ENCODE data around the gene FHOD3.

FHOD3 gene

DNA sequence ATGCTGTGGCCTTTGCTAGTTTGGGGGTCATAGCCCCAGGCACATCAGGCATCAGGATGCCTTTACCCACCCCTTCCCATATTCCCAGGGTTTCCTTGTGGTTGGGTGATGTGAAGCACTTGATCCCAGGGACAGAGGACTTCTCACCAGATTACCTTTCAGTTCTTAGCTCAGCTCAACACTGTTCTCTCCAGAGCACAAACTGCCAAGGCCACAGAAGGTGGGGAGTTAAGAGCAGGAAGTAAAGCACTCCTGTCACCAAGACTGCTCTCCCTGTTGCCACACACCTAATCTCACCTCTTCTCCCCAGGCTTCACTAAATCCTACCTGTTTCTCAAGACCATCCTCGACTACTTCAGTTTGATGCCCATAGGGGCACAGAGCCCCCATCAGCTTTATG lies 25.9 kb downstream of the FHOD3 start:
- DNase-seq, result no peak

DNA sequence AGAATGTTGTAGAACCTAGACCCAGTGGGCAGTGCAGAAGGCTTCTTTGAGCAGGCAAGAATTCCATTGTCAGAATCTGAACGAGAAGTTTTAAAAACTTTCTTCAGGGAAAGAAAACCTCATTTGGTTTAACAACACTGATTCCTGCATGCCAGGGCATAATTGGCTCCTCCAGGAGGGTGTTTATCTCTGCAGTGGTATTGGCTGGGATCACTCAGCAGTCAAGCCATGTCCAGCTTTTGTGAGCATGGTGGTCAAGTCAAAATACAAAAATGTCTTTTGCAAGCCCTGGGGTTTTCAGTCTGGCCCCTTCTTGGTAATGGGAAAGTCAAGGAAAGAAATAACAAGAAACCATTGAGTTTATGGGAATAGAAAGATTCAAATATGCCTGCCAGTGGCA lies 28.3 kb downstream of the FHOD3 start:
- no peak for DNase-seq

DNA sequence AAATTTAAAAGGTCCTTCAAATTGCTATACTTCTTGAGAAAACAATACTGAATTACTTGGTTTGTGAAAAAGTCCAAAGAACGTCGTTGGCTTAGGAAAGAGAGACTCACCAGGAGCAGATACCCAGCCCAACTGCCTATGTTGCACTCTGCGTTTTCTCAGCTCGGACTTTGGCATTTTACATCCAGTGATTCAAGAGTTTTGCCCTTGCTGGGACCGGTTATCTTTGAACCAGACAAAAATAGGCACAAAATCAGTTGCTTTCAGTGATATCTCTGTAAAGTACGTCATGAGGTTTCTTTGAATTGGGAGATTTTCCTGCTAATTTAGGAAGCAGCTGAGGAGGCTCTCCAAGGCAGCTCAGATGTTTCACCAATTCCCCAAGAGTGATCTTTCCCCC lies 29.3 kb downstream of the FHOD3 start:
- no peak for DNase-seq

DNA sequence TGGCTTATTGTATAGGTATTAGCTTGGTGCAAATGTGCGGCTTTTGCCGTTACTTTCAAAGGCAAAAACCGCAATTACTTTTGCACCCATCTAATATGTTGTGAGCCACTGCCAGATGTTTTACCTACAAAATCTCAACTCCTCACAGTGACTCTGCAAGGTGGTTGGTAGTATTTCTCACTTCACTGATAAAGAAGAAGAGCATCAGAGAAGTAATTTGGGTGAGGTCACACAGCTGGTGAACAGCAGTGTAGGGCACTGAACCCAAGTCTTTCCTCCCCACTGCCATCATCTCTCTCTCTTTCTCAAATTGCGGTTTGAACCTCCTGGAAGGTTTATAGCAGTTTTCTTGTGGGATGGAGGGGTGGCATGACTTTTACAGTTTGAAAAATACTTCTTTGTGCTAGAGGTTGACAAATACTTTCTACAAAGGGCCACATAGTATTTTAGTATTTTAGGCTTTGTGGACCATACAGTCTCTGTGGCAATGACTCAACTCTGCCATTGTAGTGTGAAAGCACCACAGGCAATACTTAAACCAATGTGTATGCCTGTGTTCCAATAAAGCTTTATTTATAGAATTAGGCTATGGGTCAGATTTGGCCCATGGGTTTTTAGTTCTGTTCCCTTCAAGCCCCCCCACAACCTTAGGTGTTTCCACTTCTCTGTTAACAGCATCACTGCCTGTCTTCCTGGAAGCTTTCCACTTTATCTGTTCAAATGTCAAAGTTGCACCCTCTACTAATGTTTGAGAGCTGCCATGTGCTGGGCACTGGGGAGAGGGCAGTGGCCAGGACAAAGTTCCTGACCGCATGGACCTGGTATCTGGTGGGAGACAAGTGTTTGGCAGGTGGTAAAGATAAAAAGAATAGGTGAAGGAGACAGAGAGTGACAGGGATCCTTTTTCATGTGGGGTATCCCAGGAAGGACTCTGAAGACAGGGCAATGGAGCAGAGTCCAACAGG lies 30.1 kb downstream of the FHOD3 start:
- no peak for DNase-seq

DNA sequence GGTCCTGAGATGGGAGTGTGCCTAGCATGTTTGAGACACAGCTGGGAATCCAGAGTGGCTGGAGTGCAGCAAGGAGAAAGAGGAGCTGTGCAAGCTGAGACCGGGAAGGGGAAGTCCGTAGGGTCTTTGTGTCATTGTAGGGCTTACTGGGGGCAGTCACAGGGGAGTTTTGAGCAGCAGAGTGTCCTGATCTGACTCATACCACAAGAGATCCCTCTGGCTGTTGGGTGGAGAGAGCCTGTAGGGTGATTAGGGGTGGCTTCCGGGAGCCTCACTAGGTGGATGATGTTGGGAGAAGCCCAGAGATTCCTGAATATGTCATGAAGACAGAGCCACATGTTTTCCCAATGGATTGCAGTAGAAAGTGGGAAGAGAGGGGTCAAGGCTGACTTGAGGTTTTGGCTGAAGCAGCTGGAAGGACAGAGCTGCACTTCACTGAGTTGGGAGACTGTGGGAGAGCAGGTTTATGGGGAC lies 30.9 kb downstream of the FHOD3 start:
- no peak for DNase-seq

DNA sequence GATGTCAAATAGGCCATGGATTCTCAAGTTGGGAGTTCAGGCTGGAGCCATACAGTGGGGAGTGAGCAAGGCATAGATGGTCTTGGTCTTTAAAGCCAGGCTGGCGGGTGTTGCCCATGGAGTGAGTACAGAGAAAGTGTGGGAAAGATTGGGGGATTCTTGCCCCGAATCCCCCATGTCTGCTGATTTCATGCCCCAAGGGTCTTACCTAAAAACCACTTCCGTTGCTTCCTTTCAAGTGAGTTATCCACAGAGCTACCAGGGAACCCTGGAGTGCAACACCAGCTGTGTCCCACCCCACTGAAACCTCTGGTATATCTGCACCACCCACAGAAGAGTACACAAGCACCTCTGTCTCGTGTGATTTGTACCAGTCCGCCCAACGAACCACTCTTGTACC lies 31.4 kb downstream of the FHOD3 start:
- DNase-seq, result no peak

DNA sequence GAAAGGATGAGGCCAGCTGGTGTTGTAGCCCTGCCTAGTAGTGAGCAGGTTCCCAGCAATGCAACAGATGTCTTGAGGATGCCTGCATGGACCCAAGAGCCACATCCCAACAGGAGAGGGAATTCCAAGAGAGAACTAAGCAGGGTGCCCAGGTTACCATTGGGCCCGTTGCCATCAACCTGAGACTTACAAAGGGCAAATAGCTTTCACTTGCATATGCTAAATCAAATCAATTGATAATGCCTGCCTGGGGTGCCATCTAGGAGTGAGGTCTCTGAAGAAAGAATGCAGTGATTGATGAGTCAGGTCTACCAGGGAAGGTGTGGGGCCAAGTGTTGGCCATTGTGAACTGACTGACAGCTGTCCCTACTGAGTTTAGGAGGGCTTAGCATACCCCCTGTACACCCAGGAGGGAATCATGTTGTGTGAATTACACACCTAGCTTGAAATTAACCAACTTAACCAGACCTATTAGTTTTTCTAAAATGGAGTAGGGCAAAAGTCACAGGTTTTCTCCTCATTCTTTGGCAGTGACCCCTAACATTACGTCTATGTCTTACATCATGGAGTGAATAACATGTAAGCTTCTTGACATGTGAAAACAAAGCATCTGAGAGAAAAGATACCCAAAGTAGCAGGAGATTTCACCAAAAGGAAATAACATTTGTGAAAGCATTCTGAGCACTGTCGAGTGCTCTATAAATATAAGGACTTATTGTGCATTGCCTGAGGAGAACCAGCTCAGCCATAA lies 32.3 kb downstream of the FHOD3 start:
- DNase-seq, result no peak

DNA sequence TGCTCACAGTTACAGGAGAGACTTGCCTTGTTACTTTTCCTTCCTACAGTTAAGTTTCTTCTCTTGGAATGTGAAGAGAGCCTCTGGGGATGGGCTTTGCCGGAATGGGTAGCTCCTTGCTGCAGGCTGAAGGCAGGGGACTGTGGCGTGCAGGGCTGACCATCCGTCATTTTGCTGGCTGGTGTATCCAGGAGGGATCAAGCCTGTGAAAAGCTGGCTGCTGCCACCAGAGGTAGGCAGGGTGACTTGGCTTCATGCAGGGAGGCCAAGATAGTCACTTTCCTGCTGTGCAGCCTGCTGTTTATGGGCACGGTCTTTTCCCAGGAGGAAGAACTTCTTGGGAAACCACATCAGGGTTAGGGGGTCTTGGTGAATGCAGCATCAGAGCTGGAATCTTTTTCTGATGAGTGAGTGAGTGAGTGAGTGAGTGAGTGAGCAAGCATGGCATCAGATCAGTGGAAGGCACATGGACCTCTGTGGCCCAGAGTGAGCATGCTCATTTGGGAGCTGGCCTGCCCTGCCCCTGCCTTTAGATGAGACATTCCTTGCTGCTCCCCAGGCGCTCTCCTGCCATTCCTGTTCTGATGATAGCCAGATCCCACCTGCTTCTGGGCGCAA lies 33.0 kb downstream of the FHOD3 start:
- DNase-seq, result no peak

DNA sequence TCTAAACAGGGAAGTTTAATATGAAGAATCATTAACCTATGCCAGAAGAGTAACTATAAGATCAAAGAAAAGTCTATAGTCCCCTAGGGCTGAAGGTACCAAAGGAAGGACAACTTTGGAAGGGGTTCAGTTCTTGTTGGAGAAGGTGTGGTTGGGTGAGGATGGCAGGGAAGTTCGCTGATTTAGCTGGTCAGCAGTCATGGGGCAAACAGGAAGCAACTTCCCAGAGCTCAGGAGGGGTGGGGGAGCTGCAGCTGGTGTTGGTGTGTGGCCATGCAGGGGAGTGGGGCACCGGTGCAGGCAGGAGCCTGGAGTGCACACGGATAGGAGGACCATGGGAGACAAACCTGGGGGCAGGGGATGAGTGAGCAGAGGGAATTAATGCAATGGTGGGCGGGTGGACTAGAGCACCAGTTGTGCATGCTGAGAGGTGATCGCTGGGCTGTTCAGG lies 34.0 kb downstream of the FHOD3 start:
- DNase-seq, result no peak

DNA sequence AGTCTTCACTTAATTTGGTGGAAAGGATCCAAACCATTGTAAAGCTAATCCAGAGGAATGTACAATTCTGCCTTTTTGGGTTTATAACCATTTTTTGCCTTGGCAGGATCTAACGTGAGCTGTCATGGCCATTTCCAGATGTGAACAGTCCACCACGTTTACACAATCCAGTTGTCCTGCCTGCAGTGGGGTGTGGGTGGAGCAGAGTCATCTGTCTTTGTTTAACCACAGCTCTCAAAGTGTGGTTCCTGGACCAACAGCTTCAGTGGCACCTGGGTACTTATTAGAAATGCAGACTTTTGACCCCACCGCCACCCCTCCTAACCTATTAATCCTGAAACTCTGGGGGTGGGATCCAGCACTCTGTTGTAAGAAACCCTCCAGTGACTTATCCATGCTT lies 35.9 kb downstream of the FHOD3 start:
- no peak for DNase-seq

DNA sequence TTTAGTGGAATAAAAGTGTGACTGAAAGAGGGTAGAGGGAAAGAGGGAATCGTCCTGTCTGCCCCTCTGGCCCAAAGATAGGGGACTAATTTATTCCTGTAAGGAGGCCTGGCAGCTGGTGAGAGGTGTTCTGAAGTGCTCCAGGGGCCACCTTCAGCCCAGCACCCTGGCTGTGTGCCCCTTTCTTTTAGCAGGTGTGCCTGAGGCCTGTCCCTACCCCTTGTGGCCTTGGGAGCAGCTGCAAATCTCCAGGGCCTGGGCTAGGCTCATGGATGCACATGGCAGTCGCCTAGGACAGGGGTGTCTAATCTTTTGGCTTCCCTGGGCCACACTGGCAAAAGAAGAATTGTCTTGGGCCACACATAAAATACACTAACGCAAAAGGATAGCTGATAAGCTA lies 37.3 kb downstream of the FHOD3 start:
- no peak for DNase-seq

DNA sequence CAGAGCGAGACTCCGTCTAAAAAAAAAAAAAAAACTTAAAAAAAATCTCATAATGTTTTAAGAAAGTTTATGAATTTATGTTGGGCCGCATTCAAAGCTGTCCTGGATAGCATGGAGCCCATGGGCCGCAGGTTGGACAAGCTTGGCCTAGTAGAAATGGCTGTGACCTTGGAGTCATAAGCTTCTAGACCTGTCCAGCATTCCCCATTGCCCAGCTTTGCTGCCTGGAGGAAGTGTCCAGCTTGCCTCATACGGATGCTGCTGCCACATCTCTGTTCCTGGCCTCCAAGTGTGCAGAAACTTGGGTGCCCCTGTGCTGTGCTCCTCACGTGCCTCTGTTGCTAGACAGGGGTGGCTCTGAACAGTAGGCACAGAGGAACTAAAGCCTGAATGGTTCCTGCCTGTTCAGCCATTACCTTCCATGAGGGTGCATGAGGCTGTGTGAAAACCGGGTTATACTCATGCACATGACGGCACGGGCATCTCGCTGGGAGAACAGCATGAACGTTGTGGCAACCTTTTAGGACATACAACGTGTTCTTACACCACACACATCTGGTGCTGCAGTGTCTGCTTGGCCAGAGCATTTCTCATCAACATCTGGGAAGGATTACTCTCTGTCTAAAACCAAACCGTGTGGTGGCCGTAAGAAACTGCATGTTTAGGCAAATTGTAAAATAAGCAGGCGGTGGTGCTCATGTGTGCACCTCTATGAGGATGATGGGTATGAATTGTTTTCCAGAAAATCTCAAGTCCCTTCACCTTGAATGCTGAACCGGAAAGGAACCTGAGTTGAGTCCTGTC lies 38.2 kb downstream of the FHOD3 start:
- no peak for DNase-seq

DNA sequence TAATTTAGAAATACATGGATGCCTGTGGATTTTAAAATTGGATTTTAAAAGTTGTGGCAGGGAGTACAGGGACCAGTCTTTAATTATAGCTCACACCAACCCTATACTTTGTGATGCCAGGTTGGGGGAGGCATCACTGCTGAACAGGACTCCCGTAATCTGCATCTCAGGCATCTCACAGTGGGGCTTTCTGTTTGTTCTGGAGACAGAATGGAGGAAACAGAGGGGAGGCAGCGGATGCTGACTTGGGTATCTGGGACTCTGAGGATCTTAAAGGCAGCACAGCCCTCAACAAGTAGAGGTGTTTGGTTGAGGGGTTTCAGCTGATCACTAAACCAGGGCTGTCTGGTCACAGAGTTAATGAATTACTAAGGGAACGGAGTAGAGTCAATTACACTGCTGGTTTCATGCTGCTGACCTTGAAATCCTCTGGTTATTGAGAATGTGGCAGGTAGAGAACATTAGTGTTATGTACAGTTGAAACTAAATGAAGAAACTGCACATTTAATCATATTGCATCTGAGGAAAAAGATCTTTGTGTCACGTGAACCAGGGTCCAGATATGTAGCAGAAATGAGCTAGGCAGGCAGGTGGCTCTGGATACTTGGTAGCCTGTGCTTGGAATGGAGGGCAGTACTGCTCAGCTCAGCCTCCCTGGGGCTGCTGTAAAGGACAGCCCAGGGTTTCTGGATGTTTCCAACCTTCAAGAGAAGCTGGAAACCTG lies 40.3 kb downstream of the FHOD3 start:
- DNase-seq, result no peak

DNA sequence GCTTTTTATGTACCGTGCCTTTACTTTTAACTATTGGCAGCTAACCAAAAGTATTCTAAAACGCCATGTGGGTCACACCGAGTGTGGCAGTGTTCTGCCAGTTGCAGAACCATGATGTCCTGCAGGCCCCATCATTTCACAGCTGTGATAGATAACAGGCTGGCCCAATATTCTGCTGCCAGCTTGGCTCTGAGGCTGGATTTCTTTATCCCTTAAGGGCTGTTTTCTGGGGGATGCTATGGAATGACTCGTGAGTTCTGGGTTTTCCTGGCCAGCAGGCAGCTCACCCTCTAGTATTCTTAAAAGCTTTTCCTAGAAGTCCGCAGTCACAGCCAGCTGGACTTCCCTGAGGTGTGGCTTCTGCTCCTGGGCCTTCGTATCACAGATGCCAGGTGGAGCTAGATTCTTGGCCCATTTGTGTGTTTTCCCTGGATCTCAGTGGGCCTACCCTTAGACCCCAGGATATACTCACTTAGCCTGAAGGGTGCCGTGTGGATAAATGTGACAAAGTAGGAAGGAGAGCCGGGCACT lies 41.0 kb downstream of the FHOD3 start:
- no peak for DNase-seq

DNA sequence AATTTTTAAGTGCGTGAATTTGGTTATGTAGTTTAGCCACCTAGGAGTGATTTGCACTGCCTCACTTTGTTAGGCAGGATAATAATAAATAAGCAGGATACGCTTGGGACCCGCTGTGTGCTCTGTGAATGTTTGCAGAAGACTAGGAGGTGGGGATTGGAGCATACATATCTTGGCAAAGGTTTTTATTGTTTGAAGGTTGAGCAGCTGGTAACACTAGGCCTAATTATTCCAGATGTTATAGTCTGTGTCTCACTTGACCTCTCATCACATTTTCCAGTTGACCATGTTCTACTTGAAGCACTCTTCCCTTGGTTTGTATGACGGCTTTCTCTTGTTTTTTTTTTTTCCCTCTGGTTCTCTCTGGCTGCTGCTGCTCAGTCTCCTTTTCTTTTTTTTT lies 42.7 kb downstream of the FHOD3 start:
- DNase-seq, result no peak

DNA sequence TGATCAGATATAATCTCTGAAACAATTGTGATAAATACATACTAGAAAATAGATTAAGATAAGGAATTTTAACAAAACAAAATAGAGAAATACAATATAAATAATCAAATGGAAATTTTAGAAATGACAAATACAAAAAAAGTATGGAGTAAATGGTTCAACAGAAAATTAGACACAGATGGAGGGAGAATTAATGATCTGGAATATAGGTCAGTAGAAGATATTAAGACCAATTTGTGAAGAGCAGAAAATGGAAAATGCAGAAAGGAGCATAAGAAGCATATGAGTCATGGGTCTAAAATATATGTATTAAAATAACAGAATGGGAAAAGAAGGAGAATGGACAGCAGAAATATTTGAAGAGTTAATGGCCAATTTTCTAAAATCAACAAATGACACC lies 44.4 kb downstream of the FHOD3 start:
- no peak for DNase-seq

DNA sequence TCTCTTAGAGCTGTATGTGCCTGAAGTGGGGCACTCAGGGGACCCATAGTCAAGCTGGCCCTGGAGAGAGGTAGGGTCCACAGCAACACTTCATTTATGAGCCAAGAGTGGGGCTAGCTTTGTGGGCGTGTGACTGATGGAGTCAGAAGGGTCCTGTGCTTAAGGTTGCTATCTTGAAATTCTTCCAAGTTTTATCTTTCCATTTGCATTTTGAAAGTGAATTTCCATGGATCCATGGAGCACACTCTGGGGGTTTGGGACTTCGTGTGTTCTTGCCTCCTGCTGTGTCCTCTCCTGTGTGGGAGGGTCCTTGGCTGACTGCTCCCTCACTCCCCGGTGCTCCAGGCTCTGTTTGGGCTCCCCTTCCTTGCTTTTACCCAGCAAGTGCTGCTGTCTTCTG lies 50.8 kb downstream of the FHOD3 start:
- DNase-seq, result no peak

DNA sequence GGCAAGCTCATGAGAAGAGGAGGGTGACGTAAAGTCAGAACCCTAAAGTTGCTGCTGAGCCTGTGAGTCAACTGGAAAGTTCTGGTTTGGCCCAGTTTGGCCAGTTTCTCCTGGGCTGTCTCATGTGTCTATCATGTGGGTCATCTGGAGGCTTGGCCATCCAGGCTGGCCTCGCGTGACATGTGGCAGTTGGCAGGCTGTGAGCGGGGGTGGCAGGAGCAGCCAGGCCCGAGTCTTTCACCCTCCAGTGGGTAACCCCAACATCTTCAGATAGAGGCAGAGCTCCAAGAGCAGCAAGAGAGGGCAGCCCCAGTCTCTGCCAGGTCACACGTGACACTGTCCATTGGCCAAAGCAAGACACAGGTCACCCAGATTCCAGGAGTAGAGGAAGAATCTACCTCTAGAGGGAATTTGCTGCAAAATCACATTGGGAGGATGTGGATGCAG lies 51.5 kb downstream of the FHOD3 start:
- DNase-seq, result no peak

DNA sequence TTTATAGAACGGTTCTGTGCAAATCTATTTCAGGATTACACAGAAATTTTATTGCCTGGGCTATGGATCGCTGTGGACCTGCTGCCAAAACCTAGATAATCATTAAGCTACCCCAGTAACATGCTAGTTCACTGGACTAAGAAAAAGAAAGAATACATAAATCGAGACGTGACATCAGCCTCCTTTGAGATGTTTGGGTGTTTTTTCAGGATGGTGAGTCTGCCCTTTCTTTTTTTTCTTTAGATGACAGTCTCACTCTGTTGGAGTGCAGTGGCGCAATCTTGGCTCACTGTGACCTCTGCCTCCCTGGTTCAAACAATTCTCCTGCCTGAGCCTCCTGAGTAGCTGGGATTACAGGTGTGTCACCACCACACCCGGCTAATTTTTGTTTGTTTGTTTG lies 52.0 kb downstream of the FHOD3 start:
- DNase-seq, result no peak

DNA sequence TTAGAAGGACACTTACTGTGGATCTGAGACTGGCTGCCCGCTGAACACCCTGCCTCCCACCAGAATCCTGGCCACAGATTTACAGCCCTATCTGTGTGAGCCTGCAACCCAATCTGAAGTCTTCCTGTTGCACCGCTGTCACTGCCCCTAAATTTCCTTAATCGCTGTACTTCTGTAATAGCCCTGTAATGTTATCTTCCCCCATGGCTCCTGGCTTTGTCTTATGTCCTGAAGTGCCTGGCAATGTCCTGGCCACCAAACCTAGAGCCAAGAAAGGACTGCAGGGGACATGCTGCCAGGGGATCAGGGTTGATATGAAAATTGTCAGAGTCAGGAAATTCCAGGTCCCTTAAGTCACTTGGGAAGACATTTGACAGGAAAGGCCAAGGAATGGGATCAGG lies 52.7 kb downstream of the FHOD3 start:
- DNase-seq, result no peak

DNA sequence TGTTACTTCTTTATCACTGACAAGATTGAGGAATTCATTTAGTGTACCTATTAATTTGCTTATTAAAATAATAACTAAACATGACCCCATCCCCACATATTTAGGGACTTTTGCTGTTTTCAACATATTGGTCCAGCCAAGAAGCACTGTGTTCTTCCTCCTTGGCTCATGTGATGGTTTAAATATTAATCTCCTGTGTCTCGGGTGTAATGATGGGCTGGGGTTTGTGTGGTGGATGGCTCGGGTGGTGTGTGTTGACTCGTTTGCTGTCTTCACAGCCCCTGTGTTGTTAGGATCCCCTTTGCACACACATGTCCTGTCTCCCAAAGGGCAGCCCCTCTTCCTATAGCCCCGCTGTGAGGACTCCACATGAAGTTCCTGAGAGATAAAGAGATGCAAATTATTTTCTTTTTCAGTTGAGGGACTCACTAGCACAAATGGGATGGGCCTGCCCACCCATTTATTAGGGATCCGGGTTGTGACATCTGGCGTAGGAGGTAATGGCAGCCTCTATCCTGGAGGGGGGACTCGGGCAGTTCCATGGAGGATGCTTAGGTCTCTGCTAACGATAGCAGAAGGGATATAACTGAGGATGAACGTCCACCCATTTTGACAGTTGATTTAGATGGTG lies 53.4 kb downstream of the FHOD3 start:
- no peak for DNase-seq
